K562 (cell line): ENCODE data around the gene STAM2. TPM values are rescaled to one million over a fixed set of nuclear protein-coding genes. Genes with fewer than 3 reads are reported as not detected.

Experiments used
- ATAC-seq: fragments of 200-7000 bp; cut with Tn5 transposase; 3 replicates; pipeline ENCODE4 v1.9.1; 2020; ENCODE audit warnings: moderate library complexity
- BruUV-seq: library from RNA; stranded (reverse); fragments of 400-500 nt; replicated peaks from 2 replicates; lab custom pipeline; 2021; lab: Mats Ljungman, UMichigan
- CTCF ChIA-PET: fragments of 300-600 bp; formaldehyde crosslinking; extraction: SDS; loops from one replicate; lab custom pipeline; 2021; ENCODE audit warnings: low intra/inter-chr PET ratio; lab: Yijun Ruan, JAX
- POLR2A ChIA-PET: fragments of 300-600, 350-650 bp; sonication (Branson Sonifier 250); formaldehyde crosslinking; extraction: SDS; loops from one replicate; lab custom pipeline; 2021; ENCODE audit warnings: antibody characterized with exemption, inconsistent platforms; lab: Yijun Ruan, JAX
- DNase-seq, 4 experiments: peaks; one replicate each; pipeline versions ENCODE4 v3.0.0 to v3.0.0-alpha.2; 2011 to 2018; ENCODE audit warnings: low spot score in 3 of 4, mixed read lengths in 3 of 4; ENCODE audit errors: extremely low read depth in 1 of 4
- FAIRE-seq: peaks from 2 replicates; lab custom pipeline; 2011; peaks lifted over from hg19 to GRCh38; lab: Jason Lieb, UNC
- H2AFZ ChIP-seq: 2 replicates; pipeline ENCODE4 v1.6.0; 2011; ENCODE audit warnings: low read depth, low read length, control low read depth, inconsistent platforms
- H3K27ac ChIP-seq: fragments of 200-600 bp; 3 replicates; pipeline ENCODE4 v1.8.0; 2011; ENCODE audit warnings: low read depth, mild to moderate bottlenecking, control low read depth, inconsistent platforms, low read length, moderate library complexity, mixed read lengths; ENCODE audit errors: extremely low read depth
- H3K27me3 ChIP-seq, 2 experiments: fragments of 300-600 bp in 1 of 2; 2 replicates in 1 of 2; 3 replicates in 1 of 2; pipeline versions ENCODE4 v1.6.0 to v1.8.0; 2011; ENCODE audit warnings: inconsistent platforms in 2 of 2, low read length in 2 of 2, mild to moderate bottlenecking in 1 of 2, mixed read lengths in 1 of 2, moderate library complexity in 1 of 2; ENCODE audit not compliant: control insufficient read depth in 2 of 2, insufficient read depth in 2 of 2
- H3K36me3 ChIP-seq: fragments of 300-600 bp; 3 replicates; pipeline ENCODE4 v1.8.0; 2011; ENCODE audit warnings: mild to moderate bottlenecking, low read length, inconsistent platforms; ENCODE audit not compliant: control insufficient read depth, insufficient read depth
- H3K4me1 ChIP-seq, 2 experiments: fragments of 200-600 bp in 1 of 2; replicated peaks in 1 of 2; 2 replicates in 1 of 2; 3 replicates in 1 of 2; pipeline versions ENCODE4 v1.5.1 to v1.8.0; 2011; ENCODE audit warnings: inconsistent platforms in 2 of 2, low read length in 2 of 2, mild to moderate bottlenecking in 1 of 2, mixed read lengths in 1 of 2, moderate library complexity in 1 of 2; ENCODE audit not compliant: control insufficient read depth in 2 of 2, insufficient read depth in 2 of 2
- H3K4me2 ChIP-seq: 2 replicates; pipeline ENCODE4 v1.6.1; 2011; ENCODE audit warnings: low read length, control low read depth, inconsistent platforms, mixed read lengths; ENCODE audit not compliant: insufficient read depth
- H3K4me3 ChIP-seq: fragments of 200-600 bp; sonication (generic), shearing (Covaris generic); 2 replicates; pipeline ENCODE4 v1.5.1; 2016; ENCODE audit warnings: control low read depth, inconsistent platforms
- H3K79me2 ChIP-seq: fragments of 200-600 bp; 3 replicates; pipeline ENCODE4 v1.8.0; 2011; ENCODE audit warnings: low read length, inconsistent platforms; ENCODE audit not compliant: control insufficient read depth, insufficient read depth
- H3K9ac ChIP-seq, 2 experiments: 2 replicates each; pipeline versions ENCODE4 v1.6.0 to v1.6.1; 2011; ENCODE audit warnings: low read depth in 2 of 2, low read length in 2 of 2, control low read depth in 1 of 2, inconsistent platforms in 1 of 2, mild to moderate bottlenecking in 1 of 2, mixed read lengths in 1 of 2; ENCODE audit not compliant: insufficient read depth in 1 of 2
- H3K9me1 ChIP-seq: one replicate; pipeline ENCODE4 v1.6.0; 2011; ENCODE audit warnings: inconsistent platforms, mild to moderate bottlenecking, low read length, moderate library complexity; ENCODE audit not compliant: control insufficient read depth, insufficient read depth
- H3K9me3 ChIP-seq: replicated peaks from 2 replicates; pipeline ENCODE4 v1.5.1; 2011; ENCODE audit warnings: low read depth, low read length, inconsistent platforms; ENCODE audit not compliant: control insufficient read depth, insufficient read depth
- H4K20me1 ChIP-seq: replicated peaks from 2 replicates; pipeline ENCODE4 v1.6.1; 2011; ENCODE audit warnings: low read length, inconsistent platforms, mixed read lengths; ENCODE audit not compliant: control insufficient read depth, insufficient read depth
- NR2C1 ChIP-seq, 2 experiments: fragments of 450-650 bp; IDR thresholded peaks; 2 replicates each; pipeline ENCODE4 v1.6.1; 2017; ENCODE audit warnings: mild to moderate bottlenecking in 2 of 2, antibody characterized with exemption in 1 of 2, inconsistent platforms in 1 of 2, missing compliant biosample characterization in 1 of 2, missing genetic modification characterization in 1 of 2
- SMARCC2 ChIP-seq: fragments of 450-650 bp; IDR thresholded peaks from 2 replicates; pipeline ENCODE4 v1.6.1; 2017; ENCODE audit warnings: antibody characterized with exemption, moderate library complexity, mild to moderate bottlenecking, low read depth
- TCFL5 ChIP-seq: fragments of 250-450 bp; sonication (Bioruptor Pico); conservative IDR thresholded peaks from 2 replicates; pipeline ENCODE4 v1.6.1; 2021; ENCODE audit warnings: mild to moderate bottlenecking, moderate library complexity, matching md5 sums
- ZNF24 ChIP-seq: fragments of 450-650 bp; IDR thresholded peaks from 2 replicates; pipeline ENCODE4 v1.6.1; 2016
- in situ Hi-C: fragments of 300-500 bp; cut with MboI; formaldehyde crosslinking; loops from 4 replicates; pipeline ENCODE4 v1.15.0; 2018; ENCODE audit warnings: inconsistent platforms, mixed read lengths
- intact Hi-C: fragments of 100-400 bp; cut with micrococcal nuclease; formaldehyde crosslinking; loops from 2 replicates; pipeline ENCODE4 v1.14.2; 2022
- polyA plus RNA-seq, 8 experiments: library from polyadenylated mRNA; depleted of rRNA in 4 of 8; stranded (reverse) in 5 of 8; unstranded in 3 of 8; fragments of >200 nt; fragmentation: Nextera tagmentation in 2 of 8; fragmentation: Illumina TruSeq in 1 of 8; extraction: Ambion mirVana in 2 of 8; extraction: Trizol in 1 of 8; gene quantifications; 2 replicates each; pipeline versions ENCODE4 v1.2.1 to v1.2.3, GENCODE V29; 2011 to 2014; ENCODE audit warnings: inconsistent platforms in 1 of 8, missing spikeins in 1 of 8
- total RNA-seq, 7 experiments: library from RNA; depleted of rRNA in 6 of 7; stranded (reverse); fragments of >200 nt in 6 of 7; fragmentation: Illumina TruSeq in 2 of 7; extraction: Trizol in 2 of 7; gene quantifications; 2 replicates each; pipeline versions ENCODE4 v1.2.1 to v1.2.3, GENCODE V29; 2011 to 2021; ENCODE audit warnings: low replicate concordance in 1 of 7
- TF ChIP-seq, protein P1 (sequence below): fragments of 450-650 bp; IDR thresholded peaks from 2 replicates; pipeline ENCODE4 v1.6.1; 2016; ENCODE audit warnings: low read depth

The STAM2 gene
- total and polyA plus RNA-seq, 9 of the 15 experiments (the other 6 are each of a cell fraction or from before 2014, with no cell fraction given) = 4.5 to 13.9 (median 8.7) TPM

DNA sequence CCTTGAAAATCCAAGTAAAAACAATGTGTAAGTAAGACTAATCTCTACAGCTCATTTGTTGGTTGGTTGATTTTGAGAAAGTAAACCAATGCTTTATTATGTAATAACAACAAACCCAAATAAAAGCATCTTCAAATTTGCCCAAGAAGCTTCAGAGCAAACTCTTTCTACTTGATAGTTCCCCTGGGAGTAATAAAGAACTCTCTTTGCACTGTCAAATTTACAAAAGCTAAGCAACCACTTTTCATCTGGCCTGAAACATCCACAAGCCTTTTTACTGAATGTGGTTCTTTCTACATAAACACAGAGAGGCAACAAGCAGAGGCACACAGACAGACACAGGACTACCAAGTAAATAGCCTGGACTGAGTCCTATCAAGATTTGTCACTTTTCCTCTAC is 47.9 kb downstream of the STAM2 start:
- DNase-seq (no peak), ATAC-seq (no peak), FAIRE-seq (no peak)
- no peaks in the 10 kb centered on the region for H3K9me3 ChIP-seq
- H3K4me1 ChIP-seq = no peaks in the 10 kb centered on the region
- H3K79me2 ChIP-seq = no peaks in the 10 kb centered on the region
- H2AFZ ChIP-seq = no peak overlapping the region
- no peak overlapping the region for H3K9ac ChIP-seq
- no peak overlapping the region for H3K4me3 ChIP-seq
- no peak overlapping the region for H3K27ac ChIP-seq
- POLR2A ChIA-PET = no interaction called here
- no peaks in the 10 kb centered on the region for H4K20me1 ChIP-seq
- CTCF ChIA-PET = no interaction called here
- no TSS peak for BruUV-seq
- intact Hi-C loops = no loop called here
- H3K36me3 ChIP-seq = no peaks in the 10 kb centered on the region
- in situ Hi-C loops = no loop called here
- no peak overlapping the region for H3K4me2 ChIP-seq
- H3K9me1 ChIP-seq = no peaks in the 10 kb centered on the region
- no peaks in the 10 kb centered on the region for H3K27me3 ChIP-seq
- TF ChIP-seq, protein P1, sequence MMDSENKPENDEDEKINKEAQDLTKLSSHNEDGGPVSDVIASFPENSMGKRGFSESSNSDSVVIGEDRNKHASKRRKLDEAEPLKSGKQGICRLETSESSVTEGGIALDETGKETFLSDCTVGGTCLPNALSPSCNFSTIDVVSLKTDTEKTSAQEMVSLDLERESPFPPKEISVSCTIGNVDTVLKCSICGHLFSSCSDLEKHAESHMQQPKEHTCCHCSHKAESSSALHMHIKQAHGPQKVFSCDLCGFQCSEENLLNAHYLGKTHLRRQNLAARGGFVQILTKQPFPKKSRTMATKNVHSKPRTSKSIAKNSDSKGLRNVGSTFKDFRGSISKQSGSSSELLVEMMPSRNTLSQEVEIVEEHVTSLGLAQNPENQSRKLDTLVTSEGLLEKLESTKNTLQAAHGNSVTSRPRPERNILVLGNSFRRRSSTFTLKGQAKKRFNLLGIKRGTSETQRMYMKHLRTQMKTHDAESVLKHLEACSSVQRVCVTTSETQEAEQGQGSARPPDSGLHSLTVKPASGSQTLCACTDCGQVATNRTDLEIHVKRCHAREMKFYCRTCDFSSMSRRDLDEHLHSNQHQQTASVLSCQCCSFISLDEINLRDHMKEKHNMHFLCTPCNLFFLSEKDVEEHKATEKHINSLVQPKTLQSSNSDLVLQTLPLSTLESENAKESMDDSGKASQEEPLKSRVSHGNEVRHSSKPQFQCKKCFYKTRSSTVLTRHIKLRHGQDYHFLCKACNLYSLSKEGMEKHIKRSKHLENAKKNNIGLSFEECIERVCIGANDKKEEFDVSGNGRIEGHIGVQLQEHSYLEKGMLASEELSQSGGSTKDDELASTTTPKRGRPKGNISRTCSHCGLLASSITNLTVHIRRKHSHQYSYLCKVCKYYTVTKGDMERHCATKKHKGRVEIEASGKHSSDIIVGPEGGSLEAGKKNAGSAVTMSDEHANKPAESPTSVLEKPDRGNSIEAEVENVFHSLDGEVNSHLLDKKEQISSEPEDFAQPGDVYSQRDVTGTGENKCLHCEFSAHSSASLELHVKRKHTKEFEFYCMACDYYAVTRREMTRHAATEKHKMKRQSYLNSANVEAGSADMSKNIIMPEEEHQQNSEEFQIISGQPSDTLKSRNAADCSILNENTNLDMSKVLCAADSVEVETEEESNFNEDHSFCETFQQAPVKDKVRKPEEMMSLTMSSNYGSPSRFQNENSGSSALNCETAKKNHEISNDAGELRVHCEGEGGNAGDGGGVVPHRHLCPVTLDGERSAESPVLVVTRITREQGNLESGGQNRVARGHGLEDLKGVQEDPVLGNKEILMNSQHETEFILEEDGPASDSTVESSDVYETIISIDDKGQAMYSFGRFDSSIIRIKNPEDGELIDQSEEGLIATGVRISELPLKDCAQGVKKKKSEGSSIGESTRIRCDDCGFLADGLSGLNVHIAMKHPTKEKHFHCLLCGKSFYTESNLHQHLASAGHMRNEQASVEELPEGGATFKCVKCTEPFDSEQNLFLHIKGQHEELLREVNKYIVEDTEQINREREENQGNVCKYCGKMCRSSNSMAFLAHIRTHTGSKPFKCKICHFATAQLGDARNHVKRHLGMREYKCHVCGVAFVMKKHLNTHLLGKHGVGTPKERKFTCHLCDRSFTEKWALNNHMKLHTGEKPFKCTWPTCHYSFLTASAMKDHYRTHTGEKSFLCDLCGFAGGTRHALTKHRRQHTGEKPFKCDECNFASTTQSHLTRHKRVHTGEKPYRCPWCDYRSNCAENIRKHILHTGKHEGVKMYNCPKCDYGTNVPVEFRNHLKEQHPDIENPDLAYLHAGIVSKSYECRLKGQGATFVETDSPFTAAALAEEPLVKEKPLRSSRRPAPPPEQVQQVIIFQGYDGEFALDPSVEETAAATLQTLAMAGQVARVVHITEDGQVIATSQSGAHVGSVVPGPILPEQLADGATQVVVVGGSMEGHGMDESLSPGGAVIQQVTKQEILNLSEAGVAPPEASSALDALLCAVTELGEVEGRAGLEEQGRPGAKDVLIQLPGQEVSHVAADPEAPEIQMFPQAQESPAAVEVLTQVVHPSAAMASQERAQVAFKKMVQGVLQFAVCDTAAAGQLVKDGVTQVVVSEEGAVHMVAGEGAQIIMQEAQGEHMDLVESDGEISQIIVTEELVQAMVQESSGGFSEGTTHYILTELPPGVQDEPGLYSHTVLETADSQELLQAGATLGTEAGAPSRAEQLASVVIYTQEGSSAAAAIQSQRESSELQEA = no peak
- TF ChIP-seq ZNF24 (no peak), SMARCC2 (no peak), NR2C1 (IDR thresholded peaks at IDR 0.05) (no peak), NR2C1 (tag; IDR thresholded peaks at IDR 0.05) (no peak), TCFL5 (no peak)
